ENCODE data around the gene C6orf58. TPM values are rescaled to one million over a fixed set of nuclear protein-coding genes. Genes with fewer than 3 reads are reported as not detected.

The C6orf58 gene
- total RNA-seq, 4 donors from 2014 or later, result not detected

GRCh38 chr6:127564761-127565160, 12.2 kb upstream of the C6orf58 start:
- Histone ChIP-seq H3K27ac (replicated peaks in 1 of 4) (no peak overlapping the region), H3K4me1 (no peaks in the 10 kb centered on the region), H3K36me3 (no peaks in the 10 kb centered on the region), H3K27me3 (no peaks in the 10 kb centered on the region), H3K4me3 (no peak overlapping the region), H3K9me3 (no peaks in the 10 kb centered on the region)
- DNase-seq (ENCODE audit: extremely low spot score), result no peak
- intact Hi-C loops (cut with DNase I), result no loop called here
- TF ChIP-seq POLR2AphosphoS5 (IDR thresholded peaks at IDR 0.05) (no peak), EP300 (IDR thresholded peaks at IDR 0.05) (no peak)
- TF ChIP-seq, protein P1, sequence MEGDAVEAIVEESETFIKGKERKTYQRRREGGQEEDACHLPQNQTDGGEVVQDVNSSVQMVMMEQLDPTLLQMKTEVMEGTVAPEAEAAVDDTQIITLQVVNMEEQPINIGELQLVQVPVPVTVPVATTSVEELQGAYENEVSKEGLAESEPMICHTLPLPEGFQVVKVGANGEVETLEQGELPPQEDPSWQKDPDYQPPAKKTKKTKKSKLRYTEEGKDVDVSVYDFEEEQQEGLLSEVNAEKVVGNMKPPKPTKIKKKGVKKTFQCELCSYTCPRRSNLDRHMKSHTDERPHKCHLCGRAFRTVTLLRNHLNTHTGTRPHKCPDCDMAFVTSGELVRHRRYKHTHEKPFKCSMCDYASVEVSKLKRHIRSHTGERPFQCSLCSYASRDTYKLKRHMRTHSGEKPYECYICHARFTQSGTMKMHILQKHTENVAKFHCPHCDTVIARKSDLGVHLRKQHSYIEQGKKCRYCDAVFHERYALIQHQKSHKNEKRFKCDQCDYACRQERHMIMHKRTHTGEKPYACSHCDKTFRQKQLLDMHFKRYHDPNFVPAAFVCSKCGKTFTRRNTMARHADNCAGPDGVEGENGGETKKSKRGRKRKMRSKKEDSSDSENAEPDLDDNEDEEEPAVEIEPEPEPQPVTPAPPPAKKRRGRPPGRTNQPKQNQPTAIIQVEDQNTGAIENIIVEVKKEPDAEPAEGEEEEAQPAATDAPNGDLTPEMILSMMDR (IDR thresholded peaks at IDR 0.05), result no peak
- 90% methylated on average over 3 of the region's 3 CpGs for WGBS

- intact Hi-C loops (cut with DNase I), result no loop called here
- no peaks in the 10 kb centered on the region for H3K9me3 ChIP-seq
- no peaks in the 10 kb centered on the region for H3K27me3 ChIP-seq
These were observed 10.9 kb upstream of the C6orf58 start for GRCh38 chr6:127566119-127566518.

DNA sequence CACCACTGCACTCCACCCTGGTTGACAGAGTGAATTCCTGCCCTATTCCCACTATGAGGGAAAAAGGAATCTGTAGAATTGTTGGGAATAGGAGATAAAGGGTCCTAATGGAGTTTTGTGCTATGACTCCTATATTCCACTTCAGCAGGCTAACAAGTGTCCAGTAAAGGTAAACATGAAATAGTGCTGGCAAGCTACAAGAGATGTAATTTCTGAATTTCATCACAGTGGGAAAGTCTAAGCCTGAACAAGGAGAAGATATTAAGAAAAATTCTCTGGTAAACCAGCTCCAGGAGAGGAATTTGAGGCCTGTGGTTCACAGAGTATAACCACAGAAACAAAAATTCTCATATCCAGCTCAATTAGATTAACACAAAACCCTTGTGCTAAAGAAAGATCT, 10.3 kb upstream of the C6orf58 start:
- H3K4me1 ChIP-seq, result no peaks in the 10 kb centered on the region
- no peak for DNase-seq (ENCODE audit: extremely low spot score)
- H3K9me3 ChIP-seq, result no peaks in the 10 kb centered on the region
- H3K27ac ChIP-seq (replicated peaks in 1 of 4), result no peak overlapping the region
- no peaks in the 10 kb centered on the region for H3K36me3 ChIP-seq
- no peaks in the 10 kb centered on the region for H3K27me3 ChIP-seq
- TF ChIP-seq EP300 (IDR thresholded peaks at IDR 0.05) (no peak), POLR2AphosphoS5 (IDR thresholded peaks at IDR 0.05) (no peak), POLR2A (IDR thresholded peaks at IDR 0.05; ENCODE audit: low read depth) (no peak)
- TF ChIP-seq, protein P1 (IDR thresholded peaks at IDR 0.05), result no peak
- intact Hi-C loops (cut with DNase I), result no loop called here
- H3K4me3 ChIP-seq, result no peak overlapping the region

More at GRCh38 chr6:127566119-127566518, 10.9 kb upstream of the C6orf58 start:
- DNase-seq (ENCODE audit: extremely low spot score), result no peak
- Histone ChIP-seq H3K36me3 (no peaks in the 10 kb centered on the region), H3K27ac (replicated peaks in 1 of 4) (no peak overlapping the region), H3K4me1 (no peaks in the 10 kb centered on the region), H3K4me3 (no peak overlapping the region)
- TF ChIP-seq EP300 (IDR thresholded peaks at IDR 0.05) (no peak), POLR2AphosphoS5 (IDR thresholded peaks at IDR 0.05) (no peak)
- TF ChIP-seq, protein P1 (IDR thresholded peaks at IDR 0.05), result no peak

GRCh38 chr6:127567476-127567875, 9.5 kb upstream of the C6orf58 start:
- no peak for TF ChIP-seq EP300 (IDR thresholded peaks at IDR 0.05)
- no peaks in the 10 kb centered on the region for H3K36me3 ChIP-seq
- 46% methylated on average over 2 of the region's 2 CpGs for WGBS
- no peak overlapping the region for H3K27ac ChIP-seq (replicated peaks in 1 of 4)
- DNase-seq (ENCODE audit: extremely low spot score), result no peak
- intact Hi-C loops (cut with DNase I), result no loop called here
- no peak overlapping the region for H3K4me3 ChIP-seq
- H3K9me3 ChIP-seq, result no peaks in the 10 kb centered on the region
- H3K4me1 ChIP-seq, result no peaks in the 10 kb centered on the region
- H3K27me3 ChIP-seq, result no peaks in the 10 kb centered on the region

- intact Hi-C loops (cut with DNase I), result no loop called here
- Histone ChIP-seq H3K4me3 (no peak overlapping the region), H3K27me3 (no peaks in the 10 kb centered on the region), H3K4me1 (no peaks in the 10 kb centered on the region), H3K36me3 (no peaks in the 10 kb centered on the region), H3K27ac (replicated peaks in 1 of 4) (no peak overlapping the region), H3K9me3 (no peaks in the 10 kb centered on the region)
- WGBS, result 78% methylated on average over 1 of the region's 1 CpG
- no peak for DNase-seq (ENCODE audit: extremely low spot score)
- TF ChIP-seq, protein P1 (IDR thresholded peaks at IDR 0.05), result no peak
- TF ChIP-seq POLR2AphosphoS5 (IDR thresholded peaks at IDR 0.05) (no peak), EP300 (IDR thresholded peaks at IDR 0.05) (no peak), POLR2A (IDR thresholded peaks at IDR 0.05; ENCODE audit: low read depth) (no peak)
These were observed 6.1 kb upstream of the C6orf58 start for GRCh38 chr6:127570739-127571389.

All from esophagus muscularis mucosa (tissue), 4 donors.